Measurements from ENCODE around the gene PPIB. TPM values are rescaled to one million over a fixed set of nuclear protein-coding genes. Genes with fewer than 3 reads are reported as not detected.

Gene PPIB
- total RNA-seq, 1 experiment from 2014 or later: 410 TPM

DNA sequence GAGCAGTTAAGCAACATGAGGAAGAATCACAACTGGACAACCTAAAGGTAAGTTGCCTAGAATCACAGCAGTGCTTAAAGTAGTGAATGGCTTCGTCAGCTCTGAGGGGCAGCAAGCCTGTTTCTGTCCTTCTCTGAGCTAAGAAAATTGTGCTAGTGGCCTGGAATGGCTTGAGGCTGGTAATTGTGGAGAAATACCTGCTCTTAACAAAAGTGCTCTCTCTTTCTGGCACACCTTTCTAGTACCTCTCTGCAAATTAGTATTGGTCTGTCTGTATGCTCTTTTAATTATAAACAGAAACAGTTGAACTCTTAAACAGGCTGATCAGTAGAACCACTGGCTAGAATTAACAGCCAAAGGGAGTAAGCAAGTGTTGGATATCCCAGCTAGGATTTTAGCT is 55.5 kb downstream of the PPIB start:
- no peaks in the 10 kb centered on the region for H3K36me3 ChIP-seq (ENCODE audit: insufficient read depth, low read length, poor library complexity, severe bottlenecking)
- no peaks in the 10 kb centered on the region for H3K9me3 ChIP-seq (ENCODE audit: low read depth, low read length, poor library complexity, severe bottlenecking)
- no peak for TF ChIP-seq EZH2 (IDR thresholded peaks at IDR 0.05; ENCODE audit: borderline replicate concordance, low read depth, low read length, poor library complexity, severe bottlenecking)
- TF ChIP-seq, protein P1, sequence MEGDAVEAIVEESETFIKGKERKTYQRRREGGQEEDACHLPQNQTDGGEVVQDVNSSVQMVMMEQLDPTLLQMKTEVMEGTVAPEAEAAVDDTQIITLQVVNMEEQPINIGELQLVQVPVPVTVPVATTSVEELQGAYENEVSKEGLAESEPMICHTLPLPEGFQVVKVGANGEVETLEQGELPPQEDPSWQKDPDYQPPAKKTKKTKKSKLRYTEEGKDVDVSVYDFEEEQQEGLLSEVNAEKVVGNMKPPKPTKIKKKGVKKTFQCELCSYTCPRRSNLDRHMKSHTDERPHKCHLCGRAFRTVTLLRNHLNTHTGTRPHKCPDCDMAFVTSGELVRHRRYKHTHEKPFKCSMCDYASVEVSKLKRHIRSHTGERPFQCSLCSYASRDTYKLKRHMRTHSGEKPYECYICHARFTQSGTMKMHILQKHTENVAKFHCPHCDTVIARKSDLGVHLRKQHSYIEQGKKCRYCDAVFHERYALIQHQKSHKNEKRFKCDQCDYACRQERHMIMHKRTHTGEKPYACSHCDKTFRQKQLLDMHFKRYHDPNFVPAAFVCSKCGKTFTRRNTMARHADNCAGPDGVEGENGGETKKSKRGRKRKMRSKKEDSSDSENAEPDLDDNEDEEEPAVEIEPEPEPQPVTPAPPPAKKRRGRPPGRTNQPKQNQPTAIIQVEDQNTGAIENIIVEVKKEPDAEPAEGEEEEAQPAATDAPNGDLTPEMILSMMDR (conservative IDR thresholded peaks at IDR 0.05; ENCODE audit: low read depth, low read length): no peak
- no peak for DNase-seq (ENCODE audit: low spot score)
- H3K4me1 ChIP-seq (ENCODE audit: insufficient read depth, low read length, poor library complexity, severe bottlenecking): peaks cover 12% of the 10 kb centered on the region
- CTCF ChIA-PET: no interaction called here
- POLR2A ChIA-PET (ENCODE audit: low non-redundant PET): no interaction called here
- no peak overlapping the region for H3K27ac ChIP-seq (ENCODE audit: low read depth, low read length, poor library complexity, severe bottlenecking)
- no peaks in the 10 kb centered on the region for H3K27me3 ChIP-seq (replicated peaks; ENCODE audit: insufficient read depth, low read depth, low read length, poor library complexity)
- intact Hi-C loops (cut with micrococcal nuclease; ENCODE audit: unreplicated experiment): no loop called here
- BruUV-seq (replicated peaks): no TSS peak
- no peak overlapping the region for H3K4me3 ChIP-seq (ENCODE audit: low read depth, low read length, poor library complexity, severe bottlenecking)

Other genes starting within 250 kb of the PPIB start
- gene DAPK2, start 116.5 kb downstream of the PPIB start, total RNA-seq (2021): 15.7 and 19.2 TPM in 2 replicates
- gene CIAO2A, start 69.2 kb downstream of the PPIB start, total RNA-seq (2021): 75.3 and 75.6 TPM in 2 replicates
- gene SNX1, start 67.0 kb downstream of the PPIB start, total RNA-seq (2021): 94.5 and 104 TPM in 2 replicates
- 2.6 and 2.7 TPM in 2 replicates for gene SNX22, start 11.3 kb downstream of the PPIB start, total RNA-seq (2021)
- 23.1 and 27.4 TPM in 2 replicates for gene CSNK1G1, start 193.2 kb upstream of the PPIB start, total RNA-seq (2021)
- 138 TPM in 2 replicates for gene PCLAF, start 218.4 kb upstream of the PPIB start, total RNA-seq (2021)
- gene TRIP4, start 224.8 kb upstream of the PPIB start, total RNA-seq (2021): 24.9 and 30.9 TPM in 2 replicates